GM21786 (cell line): ENCODE results near the gene CXCL10.
"Not testable (repeated sequence)": the region's sequence is repeated elsewhere in the genome, so short reads cannot be mapped to it uniquely, and the experiment has no call there.

Experiments
- ATAC-seq: cut with Tn5 transposase; IDR thresholded peaks from one replicate; pipeline ENCODE4 v1.9.1; 2021; ENCODE audit not compliant: unreplicated experiment

Gene CXCL10

GRCh38 chr4:76029300-76029699 lies 6.0 kb upstream of the CXCL10 start:
- ATAC-seq: no peak

GRCh38 chr4:76028350-76028765 lies 5.1 kb upstream of the CXCL10 start:
- no peak for ATAC-seq

GRCh38 chr4:76024065-76024464 lies 768 bp upstream of the CXCL10 start:
- ATAC-seq: no peak

- ATAC-seq: no peak
These were observed 620 bp downstream of the CXCL10 start for GRCh38 chr4:76022677-76023076.

GRCh38 chr4:76022031-76022430 lies 1.3 kb downstream of the CXCL10 start:
- no peak for ATAC-seq

- no peak for ATAC-seq
These were observed 6.1 kb downstream of the CXCL10 start for GRCh38 chr4:76017056-76017686.

- peak; percentile 57 for ATAC-seq
These were observed 6.9 kb downstream of the CXCL10 start for GRCh38 chr4:76016393-76016792.

- ATAC-seq: no peak
These were observed 9.8 kb downstream of the CXCL10 start for GRCh38 chr4:76013540-76013939.

- no peak for ATAC-seq
These were observed 10.9 kb downstream of the CXCL10 start for GRCh38 chr4:76012388-76012801.

- peak; percentile 82 for ATAC-seq
These were observed 11.5 kb downstream of the CXCL10 start for GRCh38 chr4:76011700-76012387.

- no peak for ATAC-seq
These were observed 12.2 kb downstream of the CXCL10 start for GRCh38 chr4:76011018-76011670.

GRCh38 chr4:76010576-76010975 lies 12.7 kb downstream of the CXCL10 start:
- ATAC-seq: no peak

GRCh38 chr4:76009311-76009710 lies 14.0 kb downstream of the CXCL10 start:
- no peak for ATAC-seq

- no peak for ATAC-seq
These were observed 16.0 kb downstream of the CXCL10 start, which contains the start of gene CXCL9 for GRCh38 chr4:76007089-76007862. Gene CXCL9 (minus strand): TSS chr4:76007509. CDS start chr4:76007449, 60 bp downstream.

GRCh38 chr4:76003620-76004019 lies 19.7 kb downstream of the CXCL10 start:
- ATAC-seq: no peak

GRCh38 chr4:76003035-76003434 lies 20.3 kb downstream of the CXCL10 start:
- no peak for ATAC-seq

- no peak for ATAC-seq
These were observed 21.1 kb downstream of the CXCL10 start for GRCh38 chr4:76002176-76002575.

- no peak for ATAC-seq
These were observed 21.6 kb downstream of the CXCL10 start for GRCh38 chr4:76001700-76002099.

GRCh38 chr4:76000279-76000678 lies 23.0 kb downstream of the CXCL10 start:
- ATAC-seq: no peak

- ATAC-seq: not testable (repeated sequence)
These were observed 24.7 kb downstream of the CXCL10 start for GRCh38 chr4:75998525-75999147.

- ATAC-seq: no peak
These were observed 25.4 kb downstream of the CXCL10 start for GRCh38 chr4:75997946-75998345.
